GM12801 (cell line): ENCODE measurements around the gene BCL6.

Experiments used
- TF ChIP-seq, protein P1 (sequence below): IDR thresholded peaks from one replicate; pipeline ENCODE4 v1.5.1; 2011; ENCODE audit warnings: control low read depth; ENCODE audit not compliant: insufficient read length; ENCODE audit errors: extremely low read depth

BCL6 gene

GRCh38 chr3:187782006-187782405, 36.7 kb upstream of the BCL6 start:
- TF ChIP-seq, protein P1, sequence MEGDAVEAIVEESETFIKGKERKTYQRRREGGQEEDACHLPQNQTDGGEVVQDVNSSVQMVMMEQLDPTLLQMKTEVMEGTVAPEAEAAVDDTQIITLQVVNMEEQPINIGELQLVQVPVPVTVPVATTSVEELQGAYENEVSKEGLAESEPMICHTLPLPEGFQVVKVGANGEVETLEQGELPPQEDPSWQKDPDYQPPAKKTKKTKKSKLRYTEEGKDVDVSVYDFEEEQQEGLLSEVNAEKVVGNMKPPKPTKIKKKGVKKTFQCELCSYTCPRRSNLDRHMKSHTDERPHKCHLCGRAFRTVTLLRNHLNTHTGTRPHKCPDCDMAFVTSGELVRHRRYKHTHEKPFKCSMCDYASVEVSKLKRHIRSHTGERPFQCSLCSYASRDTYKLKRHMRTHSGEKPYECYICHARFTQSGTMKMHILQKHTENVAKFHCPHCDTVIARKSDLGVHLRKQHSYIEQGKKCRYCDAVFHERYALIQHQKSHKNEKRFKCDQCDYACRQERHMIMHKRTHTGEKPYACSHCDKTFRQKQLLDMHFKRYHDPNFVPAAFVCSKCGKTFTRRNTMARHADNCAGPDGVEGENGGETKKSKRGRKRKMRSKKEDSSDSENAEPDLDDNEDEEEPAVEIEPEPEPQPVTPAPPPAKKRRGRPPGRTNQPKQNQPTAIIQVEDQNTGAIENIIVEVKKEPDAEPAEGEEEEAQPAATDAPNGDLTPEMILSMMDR = no peak

GRCh38 chr3:187781001-187781400, 35.7 kb upstream of the BCL6 start:
- TF ChIP-seq, protein P1 = no peak

- TF ChIP-seq, protein P1 = no peak
These were observed 33.5 kb upstream of the BCL6 start for GRCh38 chr3:187778726-187779125.

GRCh38 chr3:187777331-187777941, 32.2 kb upstream of the BCL6 start:
- TF ChIP-seq, protein P1 = no peak

DNA sequence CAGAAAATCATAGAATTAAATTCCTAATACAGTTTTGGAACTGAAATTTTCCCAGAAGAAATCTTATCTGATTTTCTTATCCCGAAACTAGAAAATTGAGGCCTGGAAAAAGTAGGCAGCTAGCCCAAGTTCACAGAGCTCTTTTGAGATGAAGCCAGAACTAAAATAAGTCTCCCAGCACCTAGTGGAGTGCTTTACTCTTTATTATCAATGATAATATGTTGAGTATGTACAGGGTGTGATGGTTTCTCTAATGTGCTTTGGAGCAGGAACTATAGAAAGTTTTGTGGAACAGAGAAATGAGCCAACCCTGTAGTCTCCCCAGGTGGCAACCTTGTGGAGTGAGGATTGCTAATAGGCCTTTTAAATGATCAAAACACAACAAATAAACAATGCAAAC, 30.3 kb upstream of the BCL6 start:
- TF ChIP-seq, protein P1 = no peak

DNA sequence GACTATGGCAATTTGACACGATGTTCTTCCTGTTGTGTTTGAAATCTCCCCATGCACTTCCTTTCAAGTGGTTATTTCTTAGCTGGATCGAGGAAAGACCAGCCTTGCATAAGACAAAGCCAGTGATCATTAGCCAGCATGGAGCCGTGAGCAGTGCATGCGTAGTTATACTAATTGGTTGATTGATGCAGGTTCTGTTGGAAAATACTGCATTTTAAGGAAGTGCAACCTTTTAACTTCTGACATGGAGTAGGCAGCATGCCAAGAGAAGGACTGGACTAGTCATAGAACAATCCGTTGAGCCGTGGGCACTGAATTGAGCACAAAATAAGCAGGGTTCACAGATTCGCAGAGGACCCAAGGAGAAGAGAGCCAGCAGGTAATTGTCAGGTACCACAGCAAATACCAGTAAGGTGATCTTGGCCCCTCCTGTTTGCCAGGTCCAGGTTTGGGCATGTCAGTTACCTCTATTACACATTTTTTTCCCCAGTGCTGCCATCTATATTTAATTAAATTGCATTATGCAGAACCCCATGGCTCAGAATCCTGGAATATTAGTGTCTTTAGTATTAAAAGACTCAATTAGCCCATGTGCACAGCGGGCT, 29.0 kb upstream of the BCL6 start:
- TF ChIP-seq, protein P1 = no peak

GRCh38 chr3:187773233-187774184, 28.2 kb upstream of the BCL6 start:
- TF ChIP-seq, protein P1 = no peak
